Nucleus accumbens (tissue), 56 donors: ENCODE results near the gene RPTOR.
"Not testable (repeated sequence)": the region's sequence is repeated elsewhere in the genome, so short reads cannot be mapped to it uniquely, and the experiment has no call there.

Experiments
- DNase-seq, 56 donors: peaks; one replicate each; lab custom pipeline; 2025; lab: John Stamatoyannopoulos, UW

RPTOR gene

GRCh38 chr17:80861418-80861815 is 316.8 kb downstream of the RPTOR start:
- DNase-seq: no peak

GRCh38 chr17:80861892-80862291 is 317.3 kb downstream of the RPTOR start:
- DNase-seq: peak in 36 of 56 donors; percentile 2 to 67 (median 30)

- no peak for DNase-seq
These were observed 317.9 kb downstream of the RPTOR start for GRCh38 chr17:80862481-80862961.

GRCh38 chr17:80862978-80863377 is 318.3 kb downstream of the RPTOR start:
- no peak for DNase-seq

- no peak for DNase-seq
These were observed 319.0 kb downstream of the RPTOR start for GRCh38 chr17:80863626-80864025.

GRCh38 chr17:80864751-80865150 is 320.1 kb downstream of the RPTOR start:
- no peak for DNase-seq

- peak in 45 of 56 donors; percentile 6 to 74 (median 29) for DNase-seq
These were observed 321.6 kb downstream of the RPTOR start for GRCh38 chr17:80866050-80866793.

- DNase-seq: no peak
These were observed 323.5 kb downstream of the RPTOR start for GRCh38 chr17:80868022-80868609.

- no peak for DNase-seq
These were observed 325.0 kb downstream of the RPTOR start for GRCh38 chr17:80869481-80870145.

GRCh38 chr17:80870401-80870800 is 325.8 kb downstream of the RPTOR start:
- no peak for DNase-seq

- no peak for DNase-seq
These were observed 326.7 kb downstream of the RPTOR start for GRCh38 chr17:80871341-80871740.

- DNase-seq: no peak
These were observed 327.4 kb downstream of the RPTOR start for GRCh38 chr17:80872001-80872500.

- peak in 3 of 56 donors; percentile 13 to 34 (median 28) for DNase-seq
These were observed 328.1 kb downstream of the RPTOR start for GRCh38 chr17:80872501-80873306.

- peak in 41 of 56 donors; percentile 6 to 72 (median 40) for DNase-seq
These were observed 328.8 kb downstream of the RPTOR start for GRCh38 chr17:80873307-80873951.

- no peak for DNase-seq
These were observed 330.3 kb downstream of the RPTOR start for GRCh38 chr17:80874866-80875445.

- DNase-seq: not testable (repeated sequence)
These were observed 330.9 kb downstream of the RPTOR start for GRCh38 chr17:80875480-80875995.

- not testable (repeated sequence) for DNase-seq
These were observed 331.9 kb downstream of the RPTOR start for GRCh38 chr17:80876456-80876949.

GRCh38 chr17:80876950-80877728 is 332.5 kb downstream of the RPTOR start:
- peak in 1 of 56 donors; percentile 15 for DNase-seq
